NCI-H187 treated with DMSO at 0.1 percent for 48 hours (cell line): ENCODE data around the gene LAPTM5.

ENCODE experiments used
- DNase-seq: peaks from one replicate; lab custom pipeline; 2025; lab: John Stamatoyannopoulos, UW

The LAPTM5 gene

DNA sequence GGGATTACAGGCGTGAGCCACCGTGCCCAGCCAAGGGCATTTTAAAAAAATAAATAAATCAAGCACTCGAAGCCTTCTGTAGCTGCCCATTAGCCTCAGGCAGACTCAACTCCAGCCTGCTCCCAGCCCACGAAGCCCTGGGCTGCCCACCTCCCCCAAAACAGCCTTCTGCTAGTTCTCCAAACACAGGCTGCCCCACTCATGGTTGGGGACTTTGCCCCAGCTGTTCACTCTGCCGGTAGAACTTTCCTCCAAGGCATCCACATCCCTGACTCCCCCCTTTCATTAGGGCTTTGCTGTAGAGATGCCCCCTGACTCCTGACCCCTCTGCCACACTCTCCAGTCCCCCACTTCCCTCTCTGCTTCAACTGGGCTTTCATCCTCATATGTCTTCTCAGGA, 29.7 kb upstream of the LAPTM5 start:
- DNase-seq, result no peak

DNA sequence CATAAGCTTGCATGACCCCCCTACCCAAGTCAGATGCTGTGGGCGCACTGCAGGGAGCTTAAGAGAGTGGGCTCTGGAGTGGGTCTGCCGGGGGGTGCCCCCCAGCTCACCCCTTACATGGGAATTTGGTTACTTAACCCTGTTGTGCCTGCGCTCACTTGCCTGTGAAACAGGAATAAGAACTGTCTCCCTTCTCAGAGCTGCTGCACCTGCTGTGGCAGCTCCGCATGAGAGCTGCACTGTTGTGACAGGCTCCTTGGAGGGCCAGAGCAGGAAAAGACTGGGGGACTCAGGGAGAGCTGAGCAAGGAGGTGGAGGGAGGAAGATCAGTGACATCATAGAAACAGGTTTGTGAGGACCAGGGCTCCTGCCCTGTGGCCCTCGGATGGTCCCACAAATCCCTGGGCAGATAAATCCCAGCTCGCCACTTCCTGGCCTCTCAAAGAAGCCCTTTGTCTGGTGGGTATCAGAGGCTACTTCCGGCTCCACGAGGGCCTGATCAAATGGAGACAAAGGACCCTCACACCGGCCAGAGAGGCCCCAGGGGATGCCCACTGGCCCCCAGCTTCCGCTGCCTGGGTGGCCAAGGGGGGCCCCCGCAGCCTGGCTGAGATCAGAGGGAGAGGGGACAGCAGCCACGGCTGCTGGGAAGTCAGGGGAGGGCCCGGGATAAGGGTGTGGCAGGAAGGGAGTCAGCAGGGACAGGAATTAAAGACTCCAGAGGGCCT, 28.9 kb upstream of the LAPTM5 start:
- DNase-seq, result no peak

DNA sequence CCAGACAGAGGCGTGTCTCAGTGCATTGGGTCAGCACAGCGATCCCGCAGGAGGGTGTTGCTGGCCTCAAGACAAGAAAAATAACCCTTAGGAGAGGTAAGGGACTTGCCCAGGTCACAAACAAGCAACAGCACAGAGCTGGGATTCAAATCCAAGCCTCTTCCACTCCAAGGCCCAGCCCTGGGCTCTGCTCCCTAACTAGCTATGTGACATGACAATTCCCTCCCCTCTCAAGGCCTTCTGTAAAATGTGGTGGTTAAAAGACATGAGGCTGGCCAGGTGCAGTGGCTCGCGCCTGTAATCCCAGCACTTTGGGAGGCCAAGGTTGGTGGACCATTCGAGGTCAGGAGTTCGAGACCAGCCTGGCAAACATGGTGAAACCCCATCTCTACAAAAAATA, 28.1 kb upstream of the LAPTM5 start:
- no peak for DNase-seq

DNA sequence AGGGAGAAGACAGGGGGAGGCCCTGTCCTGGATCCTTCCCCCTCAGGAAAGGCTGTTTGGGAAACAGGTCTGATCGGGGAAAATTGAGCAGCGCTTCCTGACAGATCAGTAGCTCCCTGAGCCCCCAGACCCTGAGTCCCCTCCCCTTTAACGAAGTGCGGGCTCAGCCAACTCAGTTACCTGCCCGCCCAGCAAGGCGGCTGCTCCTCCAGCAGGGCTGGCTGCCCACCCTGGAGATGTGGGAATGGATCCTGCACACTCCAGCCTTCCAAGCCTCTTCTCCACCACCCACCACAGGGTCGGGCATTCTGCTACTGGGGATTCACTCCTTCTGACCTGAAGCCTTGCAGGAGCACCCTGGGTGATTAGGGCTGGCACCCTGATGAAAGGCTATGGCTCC, 27.6 kb upstream of the LAPTM5 start:
- no peak for DNase-seq

DNA sequence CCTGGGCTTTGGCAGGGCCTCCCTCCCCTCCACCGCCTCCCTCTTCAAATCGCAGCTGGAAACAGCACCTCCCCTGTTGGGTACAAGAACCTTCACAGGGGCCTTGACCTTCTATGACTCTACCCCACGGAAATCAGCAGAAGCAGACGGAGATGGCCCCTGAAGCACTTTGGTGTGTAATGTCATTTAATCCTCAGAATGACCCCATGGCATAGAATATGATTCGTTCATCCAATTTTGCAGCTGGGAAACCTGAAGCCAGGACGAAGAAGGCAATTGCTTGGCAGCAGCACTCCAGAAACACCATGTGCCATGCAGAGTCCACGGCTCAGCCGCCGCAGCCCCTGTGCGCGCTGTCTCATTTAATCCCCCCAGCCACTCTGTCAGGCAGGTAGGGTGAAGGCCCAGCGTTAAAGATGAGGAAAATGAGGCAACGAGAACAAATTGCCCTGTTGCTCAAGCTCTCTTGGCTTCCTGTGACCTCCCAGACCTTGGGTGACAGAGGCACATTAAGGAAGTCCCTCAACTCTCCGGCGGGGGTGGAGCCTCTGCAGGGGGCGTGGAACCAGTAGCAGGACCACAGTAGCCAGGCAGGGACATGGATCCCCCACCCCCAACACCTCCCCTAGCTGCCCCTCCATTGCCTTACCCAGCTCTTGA, 25.8 kb upstream of the LAPTM5 start:
- no peak for DNase-seq

DNA sequence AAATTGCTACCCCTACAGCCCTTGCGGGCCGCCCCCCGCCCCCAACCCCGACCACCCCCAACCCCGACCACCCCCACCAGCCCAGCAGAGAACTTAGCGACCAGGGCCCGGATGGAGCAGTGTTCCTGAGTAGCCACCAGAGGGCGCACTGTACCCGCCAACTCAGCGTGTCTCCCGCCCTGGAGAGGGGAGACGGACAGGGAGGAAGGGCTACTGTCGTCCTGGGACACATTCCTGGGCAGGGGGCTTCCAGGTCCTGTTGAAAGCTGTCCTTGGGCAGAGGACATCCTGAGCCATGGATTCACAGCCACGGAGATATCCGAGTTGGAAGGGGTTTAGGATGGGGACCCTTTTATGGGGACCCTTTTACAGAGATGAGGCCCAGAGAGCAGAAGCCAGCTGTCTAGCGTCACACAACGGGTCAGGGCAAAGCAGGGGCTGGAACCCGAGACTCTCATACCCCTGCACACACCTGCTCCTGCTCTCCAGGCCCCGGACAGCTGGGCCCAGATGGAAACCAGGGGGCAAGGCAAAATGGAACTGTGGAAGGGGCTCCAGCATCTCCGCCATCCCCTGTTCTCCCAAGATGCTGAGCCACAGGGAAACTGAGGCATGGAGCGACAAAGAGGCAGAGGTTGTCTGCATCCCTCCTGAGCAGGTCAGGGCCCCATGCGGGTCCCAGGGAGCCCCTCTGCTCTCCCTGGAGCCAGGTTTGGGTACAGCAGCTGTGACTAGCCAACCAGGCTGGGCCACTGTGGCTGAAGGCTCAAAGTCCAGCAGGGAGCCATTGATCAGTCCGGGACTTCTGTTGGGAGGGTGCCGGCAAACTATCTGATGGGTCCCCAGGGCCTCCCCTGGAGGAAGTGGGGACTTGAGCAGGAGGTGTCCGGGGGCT, 25.0 kb upstream of the LAPTM5 start:
- no peak for DNase-seq

DNA sequence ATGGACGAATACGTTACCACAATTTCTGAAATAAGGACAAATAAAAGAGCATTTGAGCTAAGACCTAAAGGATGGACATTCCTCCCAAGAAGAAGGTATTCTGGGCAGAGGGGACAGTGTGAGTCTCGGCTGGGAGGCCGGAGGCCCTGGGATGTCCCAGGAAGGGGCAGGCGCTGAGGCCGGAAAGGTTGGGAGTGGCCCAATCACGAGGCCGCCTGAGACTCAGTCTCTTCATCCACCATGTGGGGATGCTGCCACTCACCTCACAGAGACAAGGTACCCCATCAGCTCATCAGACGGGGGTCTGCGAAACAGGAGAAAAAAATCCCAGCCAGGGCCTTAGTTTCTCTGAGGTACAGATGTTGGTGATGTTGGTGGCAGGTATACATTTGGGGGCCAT, 24.3 kb upstream of the LAPTM5 start:
- no peak for DNase-seq

DNA sequence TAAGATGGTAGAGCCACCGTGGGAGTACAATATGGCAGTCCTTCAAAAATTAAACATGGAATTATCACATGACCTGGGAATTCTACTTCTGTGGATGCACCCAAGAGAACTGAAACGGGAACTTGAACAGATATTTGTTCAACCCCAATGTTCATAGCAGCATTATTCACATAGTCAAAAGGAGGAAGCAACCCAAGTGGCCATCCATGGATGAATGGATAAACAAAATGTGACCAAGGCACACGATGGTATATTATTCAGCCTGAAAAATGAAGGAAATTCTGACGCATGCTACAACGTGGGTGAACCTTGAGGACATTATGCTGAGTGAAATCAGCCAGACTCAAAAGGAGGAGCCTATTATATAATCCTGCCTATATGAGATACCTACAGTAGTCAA, 22.8 kb upstream of the LAPTM5 start:
- DNase-seq, result no peak

DNA sequence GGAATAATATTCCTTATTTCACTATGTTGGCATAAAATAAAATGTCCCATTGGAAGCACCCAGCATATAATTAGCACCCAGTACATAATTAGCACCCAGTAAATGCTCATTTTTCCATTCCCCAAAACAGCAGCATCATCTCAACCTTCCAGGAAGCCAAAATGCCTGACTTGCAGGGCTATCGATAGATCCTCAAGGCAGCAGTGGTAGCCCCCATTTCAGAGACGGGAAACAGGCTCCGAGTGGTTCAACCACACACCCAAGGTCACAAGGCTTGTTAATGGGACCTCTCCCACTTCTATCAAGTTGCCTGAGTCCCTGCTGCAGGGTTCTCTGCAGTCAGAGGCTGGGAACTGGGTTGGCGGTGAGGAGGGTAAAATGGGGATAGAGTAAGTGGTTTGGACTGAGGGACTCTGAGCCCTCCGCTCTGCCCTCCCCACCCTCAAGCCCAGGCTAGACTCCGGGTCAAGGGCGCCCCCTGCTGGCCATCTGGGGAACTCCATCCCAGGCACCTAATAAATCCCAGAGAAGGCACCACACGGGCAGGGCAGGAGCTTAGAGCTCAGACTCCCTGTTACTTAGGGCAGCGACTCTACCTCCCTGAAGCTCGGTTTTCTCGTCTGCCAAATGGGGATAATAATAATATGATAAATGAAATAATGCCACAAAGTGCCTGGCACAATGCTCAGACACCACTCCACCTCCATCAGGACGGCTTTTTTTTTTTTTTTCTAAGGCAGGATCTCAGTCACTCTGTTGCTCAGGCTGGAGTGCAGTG, 21.9 kb upstream of the LAPTM5 start:
- DNase-seq, result no peak

DNA sequence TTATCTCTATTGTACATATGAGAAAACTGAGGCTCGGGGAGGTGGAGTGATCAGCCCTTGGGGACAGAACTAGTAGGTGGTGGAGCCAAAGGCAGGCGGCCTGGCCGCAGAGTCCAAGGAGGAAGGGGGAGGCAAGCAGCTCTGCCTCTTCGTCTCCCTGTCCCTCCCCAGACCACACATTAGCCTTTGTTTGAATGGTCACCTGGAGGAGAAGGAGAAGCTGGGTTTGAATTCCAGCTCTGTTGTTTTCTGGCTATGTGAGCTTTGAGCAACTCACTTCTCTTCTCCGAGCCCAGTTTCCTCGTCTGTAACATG, 21.4 kb upstream of the LAPTM5 start:
- DNase-seq, result no peak

DNA sequence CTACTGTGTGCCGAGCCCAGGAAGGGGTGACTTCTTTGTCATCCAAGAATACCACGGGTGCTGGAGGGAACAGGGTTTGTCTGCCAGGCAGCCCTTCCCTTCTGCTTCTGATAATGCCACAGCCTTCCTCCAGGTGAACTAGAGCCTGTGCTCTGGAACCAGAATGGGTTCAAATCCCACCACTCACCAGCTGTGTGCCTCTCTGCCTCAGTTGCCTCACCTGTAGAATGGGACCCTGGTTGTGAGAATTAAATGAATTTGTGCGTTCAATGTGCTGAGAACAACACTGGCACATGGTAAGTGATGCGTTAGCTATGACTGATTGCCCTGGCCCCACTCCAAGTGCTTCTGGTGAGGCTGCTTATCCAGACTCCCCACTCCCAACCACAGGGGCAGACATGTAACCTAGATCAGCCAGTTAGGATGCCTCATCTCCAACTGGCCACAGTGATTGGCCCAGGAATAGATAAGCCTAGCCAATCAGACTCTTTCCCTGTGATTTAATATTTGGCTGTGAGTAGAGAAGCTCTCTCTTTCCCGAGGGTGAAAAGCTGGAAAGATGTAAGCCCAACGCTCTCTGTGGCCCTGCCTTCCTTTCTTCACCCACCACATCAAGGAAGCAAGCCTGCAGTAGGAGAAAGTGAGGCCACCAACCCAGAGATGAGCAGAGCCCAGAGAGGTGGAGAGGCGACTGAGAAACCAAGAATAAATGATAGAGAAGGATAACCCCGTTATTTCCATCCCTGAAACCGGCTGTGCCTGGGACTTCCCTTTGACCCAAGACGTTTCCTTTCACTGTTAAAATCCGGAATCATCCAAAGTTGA, 20.8 kb upstream of the LAPTM5 start:
- DNase-seq, result no peak

DNA sequence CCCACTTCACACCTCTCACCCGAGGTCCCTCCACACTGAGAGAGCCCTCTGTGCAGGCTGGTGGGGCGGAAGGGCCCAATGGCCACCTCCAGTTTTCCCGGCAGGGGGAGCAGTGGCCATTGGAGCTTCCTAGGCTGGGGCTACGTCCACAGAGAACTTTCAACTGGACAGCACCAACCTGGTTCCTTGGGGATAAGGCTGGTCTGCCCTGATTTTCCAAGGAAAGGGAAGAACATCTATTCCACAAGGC, 20.3 kb upstream of the LAPTM5 start:
- DNase-seq, result no peak

DNA sequence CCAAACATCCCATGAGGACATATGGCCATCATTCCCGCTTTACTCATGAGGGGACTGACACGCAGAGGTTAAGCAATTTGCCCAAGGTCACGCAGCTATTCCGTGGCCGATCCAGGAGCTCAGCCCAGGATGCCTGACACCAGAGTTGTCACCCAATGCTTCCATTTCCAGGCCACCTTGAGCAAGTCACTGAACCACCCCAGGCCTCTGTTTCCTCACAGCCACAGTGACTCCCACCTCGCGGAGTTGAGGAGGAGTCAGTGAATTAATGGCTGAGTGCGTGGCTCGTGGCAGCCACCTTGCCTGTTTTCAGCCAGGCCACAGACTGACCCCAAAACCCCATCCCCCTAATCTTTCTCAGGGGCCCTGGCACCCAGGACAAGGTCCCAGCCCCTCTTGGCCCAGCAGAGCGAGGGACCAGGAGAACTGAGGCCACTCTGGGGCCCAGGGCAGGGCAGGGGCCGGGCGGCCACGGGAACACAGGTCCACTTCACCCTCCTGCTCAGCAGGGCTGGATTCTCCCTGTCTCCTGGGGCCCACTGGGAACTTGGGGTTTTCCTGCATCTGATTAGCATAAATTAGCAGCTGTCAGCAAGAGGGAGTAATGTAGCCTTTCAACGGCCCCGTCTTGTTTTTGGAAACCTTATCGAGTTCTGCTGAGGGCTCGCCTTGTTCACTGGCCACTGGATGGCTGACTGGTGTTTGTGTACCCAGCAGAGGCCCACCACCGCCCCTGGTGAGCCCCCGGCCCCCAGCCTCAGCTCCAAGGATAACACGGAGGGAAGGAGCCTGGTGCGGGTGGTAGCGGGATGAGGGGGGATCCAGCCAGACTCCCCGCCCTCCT, 19.7 kb upstream of the LAPTM5 start:
- DNase-seq, result no peak

DNA sequence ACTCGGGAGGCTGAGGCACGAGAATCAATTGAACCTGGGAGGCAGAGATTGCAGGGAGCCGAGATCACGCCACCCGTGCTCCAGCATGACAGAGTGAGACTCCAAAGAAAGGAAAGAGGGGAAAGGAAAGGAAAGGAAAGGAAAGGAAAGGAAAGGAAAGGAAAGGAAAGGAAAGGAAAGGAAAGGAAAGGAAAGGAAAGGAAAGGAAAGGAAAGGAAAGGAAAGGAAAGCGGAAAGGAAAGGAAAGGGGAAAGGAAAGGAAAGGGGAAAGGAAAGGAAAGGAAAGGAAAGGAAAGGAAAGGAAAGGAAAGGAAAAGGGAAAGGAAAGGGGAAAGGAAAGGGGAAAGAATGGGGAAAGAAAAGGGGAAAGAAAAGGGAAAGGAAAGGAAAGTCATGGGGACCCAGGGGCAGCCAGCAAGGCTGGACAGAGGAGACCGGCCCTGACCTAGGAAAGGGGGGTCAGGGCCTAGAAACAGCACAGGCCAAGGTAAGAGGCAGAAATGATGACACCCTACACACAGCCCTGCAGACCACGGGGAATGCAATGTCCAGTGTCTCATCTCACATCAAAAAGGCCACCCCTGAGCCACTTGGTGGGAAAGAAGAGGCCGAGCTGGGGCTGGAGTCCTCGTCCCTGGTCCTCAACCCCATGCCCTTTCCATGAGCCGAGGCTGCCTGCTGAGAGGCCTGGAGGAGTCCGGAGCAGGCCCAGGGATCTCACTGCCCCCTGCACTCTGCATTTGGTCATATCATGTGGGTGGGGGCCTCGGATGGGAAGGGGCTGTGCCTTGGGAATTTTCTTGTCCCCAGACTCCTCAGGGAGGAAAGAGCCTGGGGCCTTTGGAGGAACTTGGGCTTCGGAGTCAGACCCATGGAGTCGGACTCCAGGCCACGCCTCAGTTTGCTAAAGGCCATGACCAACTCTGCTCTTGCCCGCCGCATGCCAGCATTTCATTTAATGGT, 18.8 kb upstream of the LAPTM5 start:
- no peak for DNase-seq

DNA sequence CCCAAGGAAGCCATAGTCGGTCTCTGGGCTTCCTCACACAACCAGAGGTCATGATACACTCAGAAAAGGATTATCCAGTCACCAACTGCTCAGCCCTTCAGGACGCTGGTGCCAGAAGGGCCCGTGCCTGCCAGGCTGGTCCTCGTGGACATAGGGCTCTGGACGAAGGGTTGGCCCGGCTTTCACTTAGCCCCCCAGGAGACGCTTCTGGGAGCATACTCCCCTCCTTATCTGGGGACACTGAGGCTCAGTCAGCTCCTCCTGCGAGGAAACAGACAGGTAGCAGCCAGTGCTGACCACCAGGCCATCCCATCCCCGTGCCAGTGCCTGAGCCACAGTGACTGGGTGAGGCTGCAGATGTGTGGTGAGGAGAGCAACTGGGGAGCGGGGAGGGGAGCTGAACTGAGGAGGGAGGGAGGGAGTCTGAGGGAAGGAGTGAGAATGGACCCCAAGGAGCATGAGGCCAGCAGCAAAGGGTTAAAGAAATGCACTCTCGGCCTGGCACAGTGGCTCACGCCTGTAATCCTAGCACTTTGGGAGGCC, 17.9 kb upstream of the LAPTM5 start:
- no peak for DNase-seq

DNA sequence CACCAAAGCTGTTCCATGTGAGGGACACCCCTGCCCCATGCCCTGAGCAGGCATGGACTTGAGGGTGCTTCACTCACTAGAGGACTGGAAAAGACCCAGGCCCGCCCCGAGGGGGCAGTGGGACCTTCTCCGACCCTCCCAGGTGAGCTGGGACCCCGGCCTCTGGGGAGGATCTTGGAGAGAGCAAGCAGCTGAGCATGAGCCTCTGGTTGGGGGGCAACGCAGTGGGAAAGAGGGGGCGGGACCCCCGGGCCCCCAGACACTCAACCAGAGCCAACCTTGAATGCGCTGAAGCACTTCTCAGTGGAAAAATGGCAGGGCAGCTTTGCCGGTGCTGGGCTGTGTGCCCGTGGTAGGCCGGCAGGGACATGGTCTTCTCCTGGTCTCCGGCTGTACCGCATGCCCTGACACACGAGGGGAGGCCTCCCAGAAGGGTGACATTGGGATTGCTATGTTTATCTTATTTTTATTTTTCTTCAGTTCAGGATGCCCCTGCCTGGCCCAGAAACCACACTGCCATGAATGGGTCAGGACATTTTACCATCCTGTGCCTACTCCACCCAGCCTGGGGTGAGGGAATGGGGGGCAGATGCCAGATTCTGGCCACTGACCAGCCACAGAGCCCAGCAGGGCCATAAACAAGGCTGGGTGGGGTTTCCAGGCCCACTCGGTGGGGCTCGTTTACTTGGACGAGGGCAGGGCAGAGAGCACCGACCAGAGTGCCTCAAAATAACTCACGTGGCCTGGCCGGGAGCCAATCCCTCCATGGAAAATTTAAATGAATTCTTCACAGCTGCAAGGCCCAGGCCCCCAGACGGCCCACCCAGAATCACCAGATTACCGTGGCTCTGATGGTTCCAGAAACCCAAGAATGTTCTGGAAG, 17.2 kb upstream of the LAPTM5 start:
- no peak for DNase-seq

DNA sequence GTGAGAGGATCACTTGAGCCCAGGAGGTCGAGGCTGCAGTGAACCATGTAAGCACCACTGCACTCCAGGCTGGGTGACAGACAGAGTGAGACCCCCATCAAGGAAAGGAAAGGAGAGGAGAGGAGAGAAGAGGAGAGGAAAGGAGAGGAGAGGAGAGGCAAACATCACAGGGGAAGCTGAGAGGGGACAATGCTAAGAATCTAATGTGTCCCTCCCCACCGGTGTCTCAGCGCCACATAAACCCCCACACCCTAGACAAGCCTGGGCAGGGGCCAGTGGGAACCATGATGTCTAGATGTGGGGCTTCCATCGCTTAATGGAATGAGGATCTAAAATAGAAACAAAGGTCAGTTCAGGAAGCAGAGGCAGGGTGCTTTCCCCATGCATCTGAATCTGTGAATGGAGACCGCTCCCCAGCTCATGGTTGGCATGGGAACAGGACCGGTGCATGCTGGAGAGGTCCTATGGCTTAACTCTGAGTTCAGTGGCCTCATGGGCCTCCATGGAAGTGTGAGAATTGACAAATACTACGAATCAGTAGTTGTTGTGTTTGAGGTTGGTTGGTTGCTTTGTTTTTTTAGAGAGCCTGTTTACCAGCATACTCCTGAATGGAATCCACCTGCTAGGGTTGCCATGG, 16.3 kb upstream of the LAPTM5 start:
- no peak for DNase-seq

DNA sequence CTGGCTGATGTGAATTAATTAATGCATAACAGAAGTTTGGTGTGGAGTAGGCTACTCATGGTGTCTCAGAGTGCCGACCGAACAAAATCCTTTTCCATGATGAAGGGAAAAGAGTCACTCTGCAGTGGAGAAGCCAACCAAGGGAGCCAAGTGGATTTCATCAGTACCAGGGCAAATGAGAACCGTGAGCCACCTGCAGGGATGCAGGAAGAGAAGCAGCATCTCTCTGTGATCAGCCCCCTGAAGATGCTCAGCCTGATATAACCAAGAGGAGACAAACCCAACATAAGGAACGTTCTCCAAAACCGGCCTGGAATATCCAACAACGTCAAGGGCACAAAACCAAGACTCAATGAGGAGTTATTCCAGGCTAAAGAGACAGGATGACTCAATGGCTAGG, 13.4 kb upstream of the LAPTM5 start:
- no peak for DNase-seq
